HepG2 (cell line): ENCODE measurements around the gene NTSR2. TPM values are rescaled to one million over a fixed set of nuclear protein-coding genes. Genes with fewer than 3 reads are reported as not detected.

Experiments used
- MTA3 ChIP-seq: sonication (generic); formaldehyde crosslinking; IDR thresholded peaks from 2 replicates; pipeline ENCODE4 v1.4.0; 2020; ENCODE audit warnings: missing genetic modification reagents
- NKX3-1 ChIP-seq: sonication (generic); formaldehyde crosslinking; IDR thresholded peaks from 2 replicates; pipeline ENCODE4 v1.5.0; 2020; ENCODE audit warnings: missing genetic modification reagents
- NPAS2 ChIP-seq: sonication (generic); formaldehyde crosslinking; IDR thresholded peaks from 2 replicates; pipeline ENCODE4 v1.8.0; 2022; ENCODE audit warnings: mild to moderate bottlenecking, missing genetic modification reagents, borderline replicate concordance
- RARA ChIP-seq: IDR thresholded peaks from 2 replicates; pipeline ENCODE4 v1.6.1; 2016; ENCODE audit warnings: missing genetic modification reagents, missing compliant biosample characterization
- SATB2 ChIP-seq: sonication (generic); formaldehyde crosslinking; IDR thresholded peaks from 2 replicates; pipeline ENCODE4 v1.5.0; 2020; ENCODE audit warnings: missing genetic modification reagents
- ZBTB7A ChIP-seq: sonication (generic); formaldehyde crosslinking; IDR thresholded peaks from 2 replicates; pipeline ENCODE4 v1.8.0; 2022; ENCODE audit warnings: mild to moderate bottlenecking, missing genetic modification reagents
- ZNF451 ChIP-seq: sonication (generic); formaldehyde crosslinking; IDR thresholded peaks from 2 replicates; pipeline ENCODE4 v1.5.0; 2020; ENCODE audit warnings: mild to moderate bottlenecking, missing genetic modification reagents
- ZNF749 ChIP-seq: sonication (generic); formaldehyde crosslinking; IDR thresholded peaks from 2 replicates; pipeline ENCODE4 v1.8.0; 2022; ENCODE audit warnings: mild to moderate bottlenecking, missing genetic modification reagents, moderate library complexity, borderline replicate concordance
- ZSCAN31 ChIP-seq: sonication (generic); formaldehyde crosslinking; IDR thresholded peaks from 2 replicates; pipeline ENCODE4 v1.5.0; 2020; ENCODE audit warnings: low read depth, mild to moderate bottlenecking, missing genetic modification reagents
- polyA plus RNA-seq, 8 experiments: library from polyadenylated mRNA; depleted of rRNA in 3 of 8; stranded (reverse) in 7 of 8; unstranded in 1 of 8; fragments of >200 nt; fragmentation: Illumina TruSeq in 4 of 8; extraction: Trizol in 4 of 8; gene quantifications; 2 replicates each; pipeline versions ENCODE4 v1.2.1 to v1.2.3, GENCODE V29; 2011 to 2016; ENCODE audit warnings: low read depth in 4 of 8, missing spikeins in 1 of 8, mixed read lengths in 1 of 8; ENCODE audit not compliant: insufficient read depth in 1 of 8
- total RNA-seq, 5 experiments: library from RNA; depleted of rRNA; stranded (reverse); fragments of >200 nt; fragmentation: Illumina TruSeq; extraction: Trizol; gene quantifications; 2 replicates each; pipeline ENCODE4 v1.2.3, GENCODE V29; 2016; ENCODE audit warnings: low read depth in 1 of 5
- TF ChIP-seq, protein P1 (sequence below): IDR thresholded peaks from 2 replicates; pipeline ENCODE4 v1.6.1; 2018; ENCODE audit warnings: missing genetic modification reagents, mild to moderate bottlenecking, missing compliant biosample characterization
- TF ChIP-seq, protein P2 (sequence below): sonication (generic); formaldehyde crosslinking; conservative IDR thresholded peaks from 2 replicates; pipeline ENCODE4 v1.4.0; 2020; ENCODE audit warnings: mild to moderate bottlenecking, missing genetic modification reagents, moderate library complexity
- TF ChIP-seq, protein P3 (sequence below): IDR thresholded peaks from 2 replicates; pipeline ENCODE4 v1.6.1; 2016; ENCODE audit warnings: missing biosample characterization, missing genetic modification reagents, low read depth
- TF ChIP-seq, protein P4 (sequence below): IDR thresholded peaks from 2 replicates; pipeline ENCODE4 v1.6.1; 2016; ENCODE audit warnings: low read depth, missing genetic modification reagents, missing compliant biosample characterization

NTSR2 gene
- total and polyA plus RNA-seq, 2 of the 13 experiments (the other 11 are each of a cell fraction or from before 2014, with no cell fraction given), result not detected

DNA sequence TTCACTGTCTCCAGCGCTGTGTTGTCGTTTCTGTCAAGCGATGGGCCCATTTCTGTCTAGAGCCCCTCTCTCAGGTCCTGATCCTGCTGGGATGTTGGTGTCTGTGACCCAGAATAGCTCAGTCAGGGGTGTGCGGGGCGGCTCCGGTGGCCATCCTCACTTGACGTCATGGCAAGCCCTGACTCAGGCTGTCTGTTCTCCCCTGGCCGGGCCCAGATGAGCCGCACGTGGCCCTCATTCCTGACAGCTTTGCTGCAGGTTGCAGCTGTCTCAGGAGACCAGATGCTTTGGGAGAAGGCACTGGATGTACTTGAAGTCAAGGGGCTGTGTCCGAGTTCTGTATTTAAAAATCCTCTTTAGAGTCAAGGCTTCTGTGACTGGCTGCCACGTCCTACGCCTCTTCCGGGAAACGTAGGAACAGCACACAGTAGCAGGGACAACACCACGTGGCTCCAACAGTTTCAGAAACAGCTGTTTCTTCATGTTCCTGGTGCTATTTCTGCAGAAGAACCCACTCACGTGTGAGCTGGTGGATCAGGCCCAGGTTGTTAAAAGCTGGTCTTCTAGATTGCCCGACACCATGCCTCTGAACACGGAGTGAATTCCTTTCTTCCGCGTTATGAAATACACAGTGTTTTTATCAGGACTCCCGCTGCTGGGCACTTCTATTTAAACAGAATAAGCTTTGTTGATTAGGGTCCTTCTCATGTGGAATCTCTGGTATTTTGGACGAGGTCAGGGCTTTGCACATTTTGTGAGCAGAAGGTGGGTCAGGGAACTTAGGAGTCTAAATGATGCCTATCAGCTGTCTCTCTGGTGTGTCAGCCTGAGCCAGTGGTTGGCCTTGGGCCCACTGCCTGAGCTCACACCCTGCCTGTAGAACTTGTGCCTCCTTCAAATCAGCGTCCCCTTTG is 28.3 kb upstream of the NTSR2 start (continued):
- TF ChIP-seq, protein P1, sequence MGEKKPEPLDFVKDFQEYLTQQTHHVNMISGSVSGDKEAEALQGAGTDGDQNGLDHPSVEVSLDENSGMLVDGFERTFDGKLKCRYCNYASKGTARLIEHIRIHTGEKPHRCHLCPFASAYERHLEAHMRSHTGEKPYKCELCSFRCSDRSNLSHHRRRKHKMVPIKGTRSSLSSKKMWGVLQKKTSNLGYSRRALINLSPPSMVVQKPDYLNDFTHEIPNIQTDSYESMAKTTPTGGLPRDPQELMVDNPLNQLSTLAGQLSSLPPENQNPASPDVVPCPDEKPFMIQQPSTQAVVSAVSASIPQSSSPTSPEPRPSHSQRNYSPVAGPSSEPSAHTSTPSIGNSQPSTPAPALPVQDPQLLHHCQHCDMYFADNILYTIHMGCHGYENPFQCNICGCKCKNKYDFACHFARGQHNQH (CRISPR knock-in tag), result peak; percentile 50; the same call in 1 of the 2 replicates
- TF ChIP-seq NPAS2 (CRISPR knock-in tag), result no peak
- TF ChIP-seq ZSCAN31, result peak; percentile 16; the same call in 1 of the 2 replicates
- TF ChIP-seq, protein P2, sequence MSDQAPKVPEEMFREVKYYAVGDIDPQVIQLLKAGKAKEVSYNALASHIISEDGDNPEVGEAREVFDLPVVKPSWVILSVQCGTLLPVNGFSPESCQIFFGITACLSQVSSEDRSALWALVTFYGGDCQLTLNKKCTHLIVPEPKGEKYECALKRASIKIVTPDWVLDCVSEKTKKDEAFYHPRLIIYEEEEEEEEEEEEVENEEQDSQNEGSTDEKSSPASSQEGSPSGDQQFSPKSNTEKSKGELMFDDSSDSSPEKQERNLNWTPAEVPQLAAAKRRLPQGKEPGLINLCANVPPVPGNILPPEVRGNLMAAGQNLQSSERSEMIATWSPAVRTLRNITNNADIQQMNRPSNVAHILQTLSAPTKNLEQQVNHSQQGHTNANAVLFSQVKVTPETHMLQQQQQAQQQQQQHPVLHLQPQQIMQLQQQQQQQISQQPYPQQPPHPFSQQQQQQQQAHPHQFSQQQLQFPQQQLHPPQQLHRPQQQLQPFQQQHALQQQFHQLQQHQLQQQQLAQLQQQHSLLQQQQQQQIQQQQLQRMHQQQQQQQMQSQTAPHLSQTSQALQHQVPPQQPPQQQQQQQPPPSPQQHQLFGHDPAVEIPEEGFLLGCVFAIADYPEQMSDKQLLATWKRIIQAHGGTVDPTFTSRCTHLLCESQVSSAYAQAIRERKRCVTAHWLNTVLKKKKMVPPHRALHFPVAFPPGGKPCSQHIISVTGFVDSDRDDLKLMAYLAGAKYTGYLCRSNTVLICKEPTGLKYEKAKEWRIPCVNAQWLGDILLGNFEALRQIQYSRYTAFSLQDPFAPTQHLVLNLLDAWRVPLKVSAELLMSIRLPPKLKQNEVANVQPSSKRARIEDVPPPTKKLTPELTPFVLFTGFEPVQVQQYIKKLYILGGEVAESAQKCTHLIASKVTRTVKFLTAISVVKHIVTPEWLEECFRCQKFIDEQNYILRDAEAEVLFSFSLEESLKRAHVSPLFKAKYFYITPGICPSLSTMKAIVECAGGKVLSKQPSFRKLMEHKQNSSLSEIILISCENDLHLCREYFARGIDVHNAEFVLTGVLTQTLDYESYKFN (CRISPR knock-in tag), result peak; percentile 25; the same call in 1 of the 2 replicates
- TF ChIP-seq, protein P3, sequence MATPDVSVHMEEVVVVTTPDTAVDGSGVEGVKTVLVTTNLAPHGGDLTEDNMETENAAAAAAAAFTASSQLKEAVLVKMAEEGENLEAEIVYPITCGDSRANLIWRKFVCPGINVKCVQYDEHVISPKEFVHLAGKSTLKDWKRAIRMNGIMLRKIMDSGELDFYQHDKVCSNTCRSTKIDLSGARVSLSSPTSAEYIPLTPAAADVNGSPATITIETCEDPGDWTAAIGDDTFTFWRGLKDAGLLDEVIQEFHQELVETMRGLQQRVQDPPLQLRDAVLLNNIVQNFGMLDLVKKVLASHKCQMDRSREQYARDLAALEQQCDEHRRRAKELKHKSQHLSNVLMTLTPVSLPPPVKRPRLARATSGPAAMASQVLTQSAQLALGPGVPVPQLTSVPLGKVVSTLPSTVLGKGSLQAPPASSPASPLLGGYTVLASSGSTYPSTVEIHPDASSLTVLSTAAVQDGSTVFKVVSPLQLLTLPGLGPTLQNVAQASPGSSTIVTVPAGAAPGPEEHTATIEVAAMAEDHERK, result no peak
- 0 out of 2 replicates have a peak, but pooled peaks have one; percentile 10 for TF ChIP-seq RARA
- 0 out of 2 replicates have a peak, but pooled peaks have one; percentile 35 for TF ChIP-seq ZBTB7A (CRISPR knock-in tag)
- no peak for TF ChIP-seq SATB2 (CRISPR knock-in tag)
- TF ChIP-seq MTA3 (CRISPR knock-in tag), result no peak
- TF ChIP-seq, protein P4, sequence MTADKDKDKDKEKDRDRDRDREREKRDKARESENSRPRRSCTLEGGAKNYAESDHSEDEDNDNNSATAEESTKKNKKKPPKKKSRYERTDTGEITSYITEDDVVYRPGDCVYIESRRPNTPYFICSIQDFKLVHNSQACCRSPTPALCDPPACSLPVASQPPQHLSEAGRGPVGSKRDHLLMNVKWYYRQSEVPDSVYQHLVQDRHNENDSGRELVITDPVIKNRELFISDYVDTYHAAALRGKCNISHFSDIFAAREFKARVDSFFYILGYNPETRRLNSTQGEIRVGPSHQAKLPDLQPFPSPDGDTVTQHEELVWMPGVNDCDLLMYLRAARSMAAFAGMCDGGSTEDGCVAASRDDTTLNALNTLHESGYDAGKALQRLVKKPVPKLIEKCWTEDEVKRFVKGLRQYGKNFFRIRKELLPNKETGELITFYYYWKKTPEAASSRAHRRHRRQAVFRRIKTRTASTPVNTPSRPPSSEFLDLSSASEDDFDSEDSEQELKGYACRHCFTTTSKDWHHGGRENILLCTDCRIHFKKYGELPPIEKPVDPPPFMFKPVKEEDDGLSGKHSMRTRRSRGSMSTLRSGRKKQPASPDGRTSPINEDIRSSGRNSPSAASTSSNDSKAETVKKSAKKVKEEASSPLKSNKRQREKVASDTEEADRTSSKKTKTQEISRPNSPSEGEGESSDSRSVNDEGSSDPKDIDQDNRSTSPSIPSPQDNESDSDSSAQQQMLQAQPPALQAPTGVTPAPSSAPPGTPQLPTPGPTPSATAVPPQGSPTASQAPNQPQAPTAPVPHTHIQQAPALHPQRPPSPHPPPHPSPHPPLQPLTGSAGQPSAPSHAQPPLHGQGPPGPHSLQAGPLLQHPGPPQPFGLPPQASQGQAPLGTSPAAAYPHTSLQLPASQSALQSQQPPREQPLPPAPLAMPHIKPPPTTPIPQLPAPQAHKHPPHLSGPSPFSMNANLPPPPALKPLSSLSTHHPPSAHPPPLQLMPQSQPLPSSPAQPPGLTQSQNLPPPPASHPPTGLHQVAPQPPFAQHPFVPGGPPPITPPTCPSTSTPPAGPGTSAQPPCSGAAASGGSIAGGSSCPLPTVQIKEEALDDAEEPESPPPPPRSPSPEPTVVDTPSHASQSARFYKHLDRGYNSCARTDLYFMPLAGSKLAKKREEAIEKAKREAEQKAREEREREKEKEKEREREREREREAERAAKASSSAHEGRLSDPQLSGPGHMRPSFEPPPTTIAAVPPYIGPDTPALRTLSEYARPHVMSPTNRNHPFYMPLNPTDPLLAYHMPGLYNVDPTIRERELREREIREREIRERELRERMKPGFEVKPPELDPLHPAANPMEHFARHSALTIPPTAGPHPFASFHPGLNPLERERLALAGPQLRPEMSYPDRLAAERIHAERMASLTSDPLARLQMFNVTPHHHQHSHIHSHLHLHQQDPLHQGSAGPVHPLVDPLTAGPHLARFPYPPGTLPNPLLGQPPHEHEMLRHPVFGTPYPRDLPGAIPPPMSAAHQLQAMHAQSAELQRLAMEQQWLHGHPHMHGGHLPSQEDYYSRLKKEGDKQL (CRISPR knock-in tag), result 0 out of 2 replicates have a peak, but pooled peaks have one; percentile 19
- TF ChIP-seq ZNF451 (CRISPR knock-in tag), result no peak
- peak; percentile 57; the same call in 1 of the 2 replicates for TF ChIP-seq NKX3-1
- 0 out of 2 replicates have a peak, but pooled peaks have one; percentile 49 for TF ChIP-seq ZNF749 (CRISPR knock-in tag)
